Stomach (tissue), 9 donors: ENCODE measurements around the gene RXRA. TPM values are rescaled to one million over a fixed set of nuclear protein-coding genes. Genes with fewer than 3 reads are reported as not detected.

Experiments used
- DNase-seq, 2 donors: peaks; one replicate each; pipeline versions ENCODE4 v3.0.0 to v3.0.0-alpha.2; 2013 to 2019
- H3K27ac ChIP-seq, 5 donors: fragments of 200-600 bp in 4 of 5; sonication (generic) in 4 of 5; one replicate each; pipeline ENCODE4 v1.5.1; 2013 to 2019; ENCODE audit warnings: mild to moderate bottlenecking in 1 of 5, moderate library complexity in 1 of 5
- H3K27me3 ChIP-seq, 3 donors: fragments of 200-600 bp; sonication (generic); one replicate each; pipeline ENCODE4 v1.5.1; 2017 to 2019; ENCODE audit warnings: mixed run types in 1 of 3
- H3K36me3 ChIP-seq, 4 donors: fragments of 200-600 bp; sonication (generic); 1 replicate in 3 of 4; 2 replicates in 1 of 4; pipeline ENCODE4 v1.5.1; 2016 to 2019
- H3K4me1 ChIP-seq, 4 donors: fragments of 200-600 bp; sonication (generic); one replicate each; pipeline ENCODE4 v1.5.1; 2016 to 2019
- H3K4me3 ChIP-seq, 4 donors: fragments of 200-600 bp; sonication (generic) in 3 of 4; one replicate each; pipeline ENCODE4 v1.5.1; 2016 to 2019; ENCODE audit warnings: mild to moderate bottlenecking in 1 of 4
- H3K9me3 ChIP-seq, 4 donors: fragments of 200-600 bp; sonication (generic); one replicate each; pipeline ENCODE4 v1.5.1; 2016 to 2019
- CTCF ChIP-seq, 7 experiments: fragments of 450-650 bp in 4 of 7; fragments of 200-600 bp in 3 of 7; sonication (generic) in 3 of 7; IDR thresholded peaks; one replicate each; pipeline ENCODE4 v1.5.1; 2016 to 2019; ENCODE audit warnings: antibody characterized with exemption in 7 of 7, control low read depth in 2 of 7, mild to moderate bottlenecking in 1 of 7
- EP300 ChIP-seq: sonication (generic); formaldehyde crosslinking; IDR thresholded peaks from one replicate; pipeline ENCODE4 v1.6.1; 2017; ENCODE audit warnings: antibody characterized with exemption
- POLR2A ChIP-seq, 4 donors: fragments of 450-650 bp; IDR thresholded peaks; one replicate each; pipeline ENCODE4 v1.6.1; 2016; ENCODE audit warnings: antibody characterized with exemption in 4 of 4, control low read depth in 2 of 4, mild to moderate bottlenecking in 1 of 4, moderate library complexity in 1 of 4
- POLR2AphosphoS5 ChIP-seq, 3 donors: sonication (generic); formaldehyde crosslinking; IDR thresholded peaks; one replicate each; pipeline ENCODE4 v1.6.1; 2016; ENCODE audit warnings: antibody characterized with exemption in 3 of 3
- WGBS, 5 donors: extraction: QIAGEN DNeasy Blood & Tissue Kit in 3 of 5; methylation state at CpG; one replicate each; pipeline versions ENCODE4 v1.1.5 to v1.1.7; 2013 to 2018; 5-methylcytosine and 5-hydroxymethylcytosine counted together
- intact Hi-C: fragments of 100-400 bp; cut with DNase I; formaldehyde crosslinking; loops from one replicate; pipeline ENCODE4 v1.15.1; 2023; ENCODE audit warnings: low total_unique reads
- polyA plus RNA-seq, 3 donors: library from polyadenylated mRNA; stranded (reverse); fragments of 200-250 nt; gene quantifications; one replicate each; pipeline ENCODE4 v1.2.3, GENCODE V29; 2013
- total RNA-seq, 5 donors: library from RNA; depleted of rRNA; stranded (reverse); fragments of >200 nt; gene quantifications; one replicate each; pipeline versions ENCODE4 v1.1.0 to v1.2.3, GENCODE V29; 2014 to 2016
- donor health status: healthy with polysubstance abuse.
- donor health status: Bipolar disorder and iron deficiency.
- donor health status: healthy.

The RXRA gene
- total and polyA plus RNA-seq, 8 donors = 14.0 to 68.4 (median 29.3) TPM

GRCh38 chr9:134411440-134412297 is 85.4 kb downstream of the RXRA start:
- intact Hi-C loops = no loop called here
- WGBS, 5 donors = 64 to 78% (median 70%) methylated on average over 12 to 25 of the region's 25 CpGs
- DNase-seq = peak in 1 of 2 donors; percentile 63
- Histone ChIP-seq H3K9me3 (no peaks in the 10 kb centered on the region), H3K4me1 (peaks cover 67 to 87% (median 81%) of the 10 kb centered on the region in 4 donors), H3K27me3 (no peaks in the 10 kb centered on the region), H3K36me3 (peaks cover 17 to 42% (median 33%) of the 10 kb centered on the region in 4 donors), H3K4me3 (no peak overlapping the region), H3K27ac (peak overlapping the region in 3 of 5 donors; percentile 74 to 85 (median 75))
- no peak for TF ChIP-seq POLR2A (IDR thresholded peaks at IDR 0.05)
- TF ChIP-seq POLR2AphosphoS5 (IDR thresholded peaks at IDR 0.05) = no peak
- TF ChIP-seq EP300 = no peak
- no peak for TF ChIP-seq CTCF (IDR thresholded peaks at IDR 0.05)

DNA sequence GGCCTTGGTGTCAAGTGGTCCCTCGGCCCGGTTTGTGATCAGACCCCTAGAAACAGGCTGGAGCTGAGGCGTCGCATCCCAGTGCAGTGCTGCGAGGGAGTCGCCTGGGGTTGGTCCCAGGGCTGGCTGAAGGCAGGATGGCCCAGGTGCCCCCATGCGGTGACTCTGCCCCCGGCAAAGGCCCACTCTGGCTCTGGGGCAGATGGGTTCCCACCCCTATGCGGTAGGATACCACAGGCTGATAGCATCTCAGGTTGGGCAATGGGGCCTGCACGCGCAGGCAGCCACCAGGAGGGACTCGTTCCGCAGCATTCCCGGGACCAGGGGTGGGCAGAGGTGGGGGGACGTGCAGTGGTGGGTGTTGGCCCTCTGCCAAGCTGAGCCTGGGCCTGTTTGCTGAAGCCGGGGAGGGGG is 86.0 kb downstream of the RXRA start:
- WGBS, 5 donors = 50 to 76% (median 74%) methylated on average over 7 to 16 of the region's 16 CpGs
- no peaks in the 10 kb centered on the region for H3K27me3 ChIP-seq
- TF ChIP-seq POLR2A (IDR thresholded peaks at IDR 0.05) (no peak), POLR2AphosphoS5 (IDR thresholded peaks at IDR 0.05) (no peak), CTCF (IDR thresholded peaks at IDR 0.05) (no peak), EP300 (no peak)
- H3K4me3 ChIP-seq = no peak overlapping the region
- peaks cover 22 to 48% (median 39%) of the 10 kb centered on the region in 4 donors for H3K36me3 ChIP-seq
- intact Hi-C loops = no loop called here
- H3K27ac ChIP-seq = no peak overlapping the region
- peaks cover 61 to 81% (median 75%) of the 10 kb centered on the region in 4 donors for H3K4me1 ChIP-seq
- no peaks in the 10 kb centered on the region for H3K9me3 ChIP-seq
- DNase-seq = peak in 1 of 2 donors; percentile 60

GRCh38 chr9:134413112-134413715 is 87.0 kb downstream of the RXRA start:
- no peak overlapping the region for H3K4me3 ChIP-seq
- no peaks in the 10 kb centered on the region for H3K27me3 ChIP-seq
- TF ChIP-seq POLR2A (IDR thresholded peaks at IDR 0.05) (no peak), CTCF (IDR thresholded peaks at IDR 0.05) (no peak), EP300 (no peak), POLR2AphosphoS5 (IDR thresholded peaks at IDR 0.05) (no peak)
- DNase-seq = no peak
- intact Hi-C loops = no loop called here
- H3K36me3 ChIP-seq = peaks cover 31 to 54% (median 45%) of the 10 kb centered on the region in 4 donors
- no peaks in the 10 kb centered on the region for H3K9me3 ChIP-seq
- H3K27ac ChIP-seq = peak overlapping the region in 3 of 5 donors; percentile 15 to 67 (median 53)
- 86 to 94% (median 88%) methylated on average over 7 to 13 of the region's 13 CpGs for WGBS, 5 donors
- peaks cover 52 to 80% (median 70%) of the 10 kb centered on the region in 4 donors for H3K4me1 ChIP-seq

DNA sequence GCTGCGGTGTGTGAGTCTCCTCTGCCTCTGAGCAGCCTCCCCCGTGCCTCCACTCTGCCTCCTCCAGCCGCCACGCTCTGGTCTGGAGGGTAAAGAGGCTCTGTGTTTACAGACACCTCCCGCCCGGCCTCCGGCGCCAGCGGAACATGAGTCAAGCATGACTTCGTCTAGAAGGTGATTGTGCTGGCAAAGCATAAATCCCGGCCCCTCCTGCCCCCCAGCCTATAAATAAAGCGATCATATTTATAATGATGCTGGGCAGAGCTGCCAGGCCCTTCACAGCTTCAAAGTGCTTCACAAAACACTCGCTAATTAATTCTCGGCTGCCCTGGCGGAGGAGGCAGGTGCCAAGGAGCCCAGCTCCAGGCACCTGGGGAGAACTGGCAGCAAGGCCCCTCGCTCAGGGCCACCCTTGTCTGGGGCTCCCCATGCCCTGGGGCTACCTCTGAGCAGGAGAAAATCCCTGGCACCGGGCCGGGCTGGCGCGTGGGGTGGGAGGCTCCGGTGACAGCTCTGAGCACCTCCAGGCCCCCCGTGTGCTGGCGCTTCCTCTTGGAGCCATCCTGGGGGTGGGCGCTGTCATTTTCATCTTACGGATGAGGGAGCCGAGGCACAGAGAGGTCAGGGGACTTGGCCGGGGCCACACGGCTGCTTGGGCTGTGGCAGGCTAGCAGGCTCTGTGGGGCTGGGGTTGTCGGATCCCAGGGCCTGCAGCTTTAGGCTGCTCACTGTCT is 87.8 kb downstream of the RXRA start:
- peak; percentile 63 to 88 for DNase-seq
- no peak overlapping the region for H3K4me3 ChIP-seq
- H3K27me3 ChIP-seq = no peaks in the 10 kb centered on the region
- H3K27ac ChIP-seq = peak overlapping the region in 3 of 5 donors; percentile 15 to 67 (median 53)
- TF ChIP-seq CTCF (IDR thresholded peaks at IDR 0.05) (no peak), POLR2A (IDR thresholded peaks at IDR 0.05) (no peak), EP300 (no peak), POLR2AphosphoS5 (IDR thresholded peaks at IDR 0.05) (peak in 2 of 3 donors; percentile 68)
- WGBS, 5 donors = 63 to 73% (median 69%) methylated on average over 17 to 29 of the region's 29 CpGs
- H3K9me3 ChIP-seq = no peaks in the 10 kb centered on the region
- peaks cover 26 to 54% (median 45%) of the 10 kb centered on the region in 4 donors for H3K36me3 ChIP-seq
- H3K4me1 ChIP-seq = peaks cover 51 to 80% (median 66%) of the 10 kb centered on the region in 4 donors
- intact Hi-C loops = no loop called here
